Activated CD8-positive, alpha-beta memory T cell treated with anti-CD3 and anti-CD28 coated beads, Interleukin-2, amount 50 U/mL, for 24 hours (primary cell): ENCODE results near the gene ZKSCAN2.

Experiments
- DNase-seq: peaks from one replicate; pipeline ENCODE4 v3.0.0-alpha.2; 2020; ENCODE audit errors: extremely low read depth

ZKSCAN2 gene

GRCh38 chr16:25257470-25257955 is at the start of gene ZKSCAN2:
Gene ZKSCAN2, minus strand, starts transcription at chr16:25257845. Its CDS starts 718 bp downstream, at chr16:25257127.
- peak; percentile 44 for DNase-seq

DNA sequence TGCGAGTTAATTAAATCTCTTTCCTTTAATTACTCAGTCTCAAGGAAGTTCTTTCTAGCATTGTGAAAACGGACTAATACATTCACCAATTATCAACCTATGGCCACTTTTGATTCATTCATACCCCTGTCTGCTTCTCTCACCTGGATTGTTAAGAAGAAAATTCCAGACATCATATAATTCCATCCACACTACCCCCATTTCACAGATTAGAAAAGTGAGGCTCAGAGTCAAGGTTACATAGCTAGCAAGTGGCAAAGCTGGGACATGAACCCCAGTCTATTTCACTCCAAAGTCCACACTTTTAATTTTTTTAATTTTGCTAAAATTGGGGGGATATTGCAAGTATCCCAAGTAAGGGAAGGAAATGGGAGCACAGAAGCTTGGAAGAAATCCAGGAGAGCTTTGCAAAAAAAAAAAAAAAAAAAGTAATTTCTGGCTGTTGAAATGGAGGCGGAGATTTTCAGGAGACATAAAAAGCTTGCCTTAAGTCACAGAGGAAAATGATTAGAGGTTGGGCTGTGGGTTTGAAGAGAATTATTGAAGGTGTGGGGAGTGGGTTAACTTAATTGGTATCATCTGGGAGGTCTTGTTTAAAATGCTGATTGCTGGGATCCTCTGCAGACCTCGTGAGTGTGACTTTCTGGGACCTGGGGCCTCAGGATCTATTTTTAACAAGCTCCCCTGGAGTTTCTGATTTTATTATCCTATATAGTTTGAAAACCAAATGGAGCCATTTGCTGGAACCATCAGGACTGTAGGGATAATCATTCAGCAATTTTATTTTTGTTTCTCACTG is 42.3 kb upstream of the ZKSCAN2 start:
- DNase-seq = no peak

DNA sequence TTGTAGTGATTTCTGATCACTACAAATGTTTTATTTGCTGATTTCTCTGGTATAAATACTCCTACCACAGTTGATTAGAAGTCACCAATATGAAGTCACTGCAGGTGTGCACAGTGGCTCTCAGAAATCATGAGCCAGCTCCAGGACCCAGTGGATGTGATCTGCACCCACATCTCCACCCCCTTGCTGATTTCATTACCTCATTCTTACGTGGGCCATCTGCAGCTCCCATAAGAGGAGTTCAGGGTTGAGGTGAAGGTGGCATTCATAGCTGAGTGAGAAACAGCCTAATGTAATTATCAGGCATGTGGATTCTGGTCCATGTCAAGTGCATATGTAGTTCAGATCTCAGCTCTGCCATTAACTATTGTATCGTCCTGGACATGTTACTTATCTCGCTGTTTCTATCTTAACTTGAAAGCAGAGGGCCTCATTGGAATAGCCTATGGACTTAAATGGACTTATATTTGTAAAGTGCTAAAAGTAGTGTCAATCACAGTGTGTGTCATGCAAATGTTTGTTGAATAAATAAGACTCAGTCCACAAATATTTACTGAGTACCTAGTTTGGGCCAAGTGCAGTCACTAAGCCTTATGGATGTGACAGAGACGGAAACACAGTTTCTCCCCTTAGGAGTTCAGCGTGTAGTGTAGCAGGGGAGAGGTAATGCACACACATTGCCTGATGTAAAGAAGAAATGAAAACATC is 40.7 kb upstream of the ZKSCAN2 start:
- no peak for DNase-seq

DNA sequence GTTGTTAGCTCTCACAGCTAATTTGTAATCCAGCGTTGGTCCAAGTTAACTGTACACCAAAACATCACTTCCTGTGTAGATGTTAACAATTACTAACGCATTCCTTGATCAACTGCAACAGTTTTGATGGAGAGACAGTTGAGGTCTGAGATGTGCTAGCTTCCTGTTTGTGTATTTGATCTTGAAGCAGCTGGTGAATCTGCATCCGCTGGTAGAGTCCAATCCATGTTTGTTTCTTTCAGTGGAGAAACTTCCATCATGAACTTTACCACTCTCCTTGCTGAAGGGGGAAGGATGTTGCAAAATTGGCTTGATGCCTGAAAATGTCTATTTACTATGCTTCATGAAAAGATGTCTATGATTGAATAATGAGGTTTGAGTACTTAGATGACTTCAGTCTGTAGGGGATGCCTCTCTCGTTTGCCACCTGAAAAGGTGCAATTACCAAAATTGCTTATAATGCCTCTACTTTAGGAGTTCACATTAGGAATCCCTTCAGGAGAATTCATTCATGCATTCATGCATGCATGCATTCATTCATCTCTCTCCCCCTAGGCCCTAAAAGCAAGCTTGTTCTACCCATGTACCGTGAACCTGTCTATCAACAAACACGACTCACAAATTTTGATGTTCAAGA is 39.6 kb upstream of the ZKSCAN2 start:
- DNase-seq = no peak

DNA sequence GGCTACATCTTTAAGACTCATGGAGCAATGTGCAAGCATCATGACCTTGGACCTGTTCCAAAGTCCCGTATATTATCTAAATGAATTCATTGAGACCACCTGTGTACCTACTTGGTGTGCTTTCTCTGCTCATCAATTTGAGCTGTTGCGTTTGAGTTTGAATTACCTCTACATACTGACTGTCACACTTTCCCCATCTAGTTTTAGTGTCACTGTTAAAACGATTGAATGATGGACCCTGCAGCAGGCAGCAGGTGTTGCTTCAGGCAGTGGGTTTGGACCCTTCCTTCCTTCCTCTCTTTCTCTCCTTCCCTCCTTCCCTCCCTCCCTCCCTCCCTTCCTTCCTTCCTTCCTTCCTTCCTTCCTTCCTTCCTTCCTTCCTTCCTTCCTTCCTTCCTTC is 33.9 kb upstream of the ZKSCAN2 start:
- DNase-seq = no peak

- DNase-seq = no peak
Observed at GRCh38 chr16:25289466-25289865, 31.8 kb upstream of the ZKSCAN2 start.

DNA sequence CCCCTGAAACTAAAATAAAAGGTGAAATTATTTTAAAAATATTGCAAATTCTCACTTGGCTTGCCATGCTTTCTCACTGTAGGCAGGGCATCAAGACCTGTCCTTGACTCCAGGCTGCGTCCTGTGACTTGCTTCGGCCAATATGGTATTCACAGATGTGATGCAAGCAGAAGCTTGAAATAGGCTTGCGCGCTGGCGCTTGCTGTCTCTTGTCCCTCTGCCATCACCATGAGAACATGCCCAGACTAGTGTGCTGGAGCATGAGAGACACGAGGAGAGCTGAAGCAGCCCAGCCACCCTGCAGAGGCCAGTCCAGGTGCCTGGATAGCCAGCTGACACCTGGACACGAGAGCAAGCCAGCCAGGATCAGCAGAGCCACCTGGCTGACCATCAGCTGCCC is 21.8 kb upstream of the ZKSCAN2 start:
- no peak for DNase-seq

DNA sequence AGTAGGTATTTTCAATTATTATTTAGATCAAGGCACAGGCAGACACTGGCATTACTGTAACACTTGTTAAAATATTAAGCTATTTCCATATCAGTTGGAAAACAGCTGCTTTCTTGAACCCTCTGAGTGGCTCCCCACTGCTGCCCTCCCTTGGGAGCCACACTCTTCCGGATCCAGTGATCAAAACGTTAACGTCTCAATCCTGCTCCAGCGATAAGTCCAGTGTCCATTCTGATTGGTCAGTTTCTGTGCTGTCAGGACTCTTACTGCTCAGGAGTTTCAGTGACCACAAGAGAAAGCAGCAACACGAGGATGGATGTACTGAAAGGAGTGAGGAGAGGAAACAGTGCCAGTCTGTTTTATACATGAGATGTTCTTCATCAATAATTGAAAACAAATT is 13.8 kb upstream of the ZKSCAN2 start:
- no peak for DNase-seq

- DNase-seq = no peak
Observed at GRCh38 chr16:25270577-25270976, 12.9 kb upstream of the ZKSCAN2 start.

DNA sequence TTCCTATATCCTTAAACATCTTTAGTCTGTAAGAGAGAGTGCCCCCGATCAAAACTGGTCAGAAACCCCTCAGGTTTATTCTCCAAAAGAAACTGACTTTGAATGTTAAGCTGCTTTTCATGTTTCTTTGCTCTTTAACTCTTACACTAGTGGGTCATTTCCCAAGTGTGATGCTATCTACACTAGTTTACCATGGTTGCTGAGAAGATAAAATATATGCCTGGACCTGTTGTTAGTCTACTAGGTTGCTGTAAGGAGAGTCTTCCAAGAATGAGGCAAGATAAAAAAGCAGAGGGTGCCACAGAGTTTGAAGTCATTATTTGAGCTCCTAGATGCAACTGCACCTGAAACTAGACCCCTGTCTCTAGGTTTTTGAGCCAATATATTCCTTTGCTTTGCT is 12.2 kb upstream of the ZKSCAN2 start:
- DNase-seq = no peak

GRCh38 chr16:25265968-25266367 is 8.3 kb upstream of the ZKSCAN2 start:
- no peak for DNase-seq

DNA sequence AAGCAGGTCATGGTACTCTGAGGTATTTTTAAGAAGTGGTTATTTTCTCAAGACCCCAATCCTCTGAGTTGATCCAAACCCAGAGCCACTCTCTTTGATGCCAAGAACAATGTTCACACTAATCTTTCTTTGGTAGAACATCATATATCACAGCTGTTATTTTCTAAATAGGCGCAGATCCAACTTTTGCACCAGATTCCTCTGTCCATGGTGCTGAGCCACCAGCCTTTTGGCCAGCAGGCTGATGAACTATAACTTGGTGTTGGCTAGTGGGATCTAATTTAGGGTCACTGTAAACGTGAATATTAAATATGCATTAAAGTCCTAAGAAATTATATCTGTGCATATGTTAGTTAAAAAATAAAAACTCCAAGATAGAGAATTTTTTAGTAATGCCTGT is 7.0 kb upstream of the ZKSCAN2 start:
- no peak for DNase-seq

DNA sequence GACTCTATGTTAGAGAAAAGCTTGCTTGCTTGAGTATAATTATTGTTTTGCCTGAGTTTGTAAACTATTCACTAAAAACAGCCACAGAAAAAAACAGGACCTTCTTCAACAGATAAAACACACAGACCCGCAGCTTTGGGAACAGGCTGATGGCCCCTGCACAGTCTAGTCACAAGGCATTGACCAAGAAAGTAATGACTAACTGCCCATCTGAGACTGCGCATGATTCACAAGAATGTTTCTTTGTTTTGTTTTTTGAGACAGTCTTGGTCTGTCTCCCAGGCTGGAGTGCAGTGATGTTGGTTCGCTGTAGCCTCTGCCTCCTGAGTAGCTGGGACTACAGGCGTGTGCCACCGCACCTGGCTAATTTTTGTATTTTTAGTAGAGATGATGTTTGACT is 2.8 kb upstream of the ZKSCAN2 start:
- no peak for DNase-seq

- DNase-seq = no peak
Observed at GRCh38 chr16:25258861-25259179, 1.2 kb upstream of the ZKSCAN2 start.

DNA sequence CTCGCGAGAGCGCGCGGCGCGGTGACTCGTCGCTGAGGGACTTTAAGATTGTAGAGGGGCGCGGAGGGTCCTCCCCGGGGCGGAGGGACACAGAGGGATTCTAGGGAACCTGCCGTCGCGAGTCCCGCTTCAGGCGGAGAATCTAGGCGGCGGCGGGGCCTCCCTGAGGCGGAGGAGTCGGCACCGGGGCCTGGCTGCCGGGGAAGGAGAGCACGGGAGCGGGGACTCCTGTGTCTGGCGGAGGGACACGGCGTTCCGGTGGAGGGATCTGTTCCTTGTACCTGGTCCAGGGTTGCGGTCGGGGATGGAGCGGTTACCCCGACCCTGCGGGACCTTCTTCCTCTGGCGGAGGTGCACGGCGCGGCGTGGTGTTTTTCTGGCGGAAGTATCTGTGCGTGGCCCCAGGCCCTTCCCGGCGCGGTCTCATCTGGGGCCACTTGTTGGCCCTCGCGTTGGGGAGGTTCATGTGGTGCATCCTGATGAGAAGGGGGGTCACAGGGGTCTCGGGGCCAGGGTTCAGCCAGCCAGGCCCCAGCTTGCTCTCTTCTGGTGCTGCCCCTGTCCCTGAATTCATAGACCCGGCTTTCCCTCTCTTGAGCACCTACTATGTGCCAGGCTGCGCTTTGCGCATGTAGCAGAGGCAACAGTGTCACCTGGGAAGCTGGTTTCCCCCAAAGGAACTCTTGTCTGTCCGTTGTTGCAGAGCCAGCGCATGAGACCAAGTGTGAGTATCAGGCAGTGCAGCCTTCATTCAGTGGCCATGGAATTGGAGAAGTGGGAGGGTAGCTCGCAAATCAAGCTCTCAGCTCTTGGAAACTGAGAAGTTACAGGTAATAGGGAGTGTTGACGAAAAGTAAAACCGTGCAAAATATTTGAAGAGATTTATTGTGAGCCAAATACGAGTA is 563 bp upstream of the ZKSCAN2 start:
- DNase-seq = peak; percentile 59

GRCh38 chr16:25256695-25257469 is 763 bp downstream of the ZKSCAN2 start:
- no peak for DNase-seq

DNA sequence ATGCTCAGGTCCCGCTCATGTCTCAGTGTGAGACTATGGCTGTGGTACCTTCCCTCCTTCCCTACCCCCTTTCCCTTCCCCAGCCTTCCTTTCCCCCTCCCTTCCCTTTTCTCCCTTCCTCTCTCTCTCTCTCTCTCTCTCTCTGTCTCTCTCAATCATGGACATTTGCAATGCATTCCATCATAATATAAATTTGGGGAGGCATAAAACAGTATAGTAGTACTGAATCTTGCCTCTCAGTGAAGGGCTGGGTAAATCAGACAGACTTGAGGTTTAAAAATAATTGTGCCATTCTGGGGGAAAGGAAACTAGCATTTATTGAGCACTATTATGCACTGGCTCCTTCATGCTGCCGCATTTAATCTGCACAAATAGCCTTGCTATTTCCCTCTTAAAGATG is 4.3 kb downstream of the ZKSCAN2 start:
- no peak for DNase-seq

DNA sequence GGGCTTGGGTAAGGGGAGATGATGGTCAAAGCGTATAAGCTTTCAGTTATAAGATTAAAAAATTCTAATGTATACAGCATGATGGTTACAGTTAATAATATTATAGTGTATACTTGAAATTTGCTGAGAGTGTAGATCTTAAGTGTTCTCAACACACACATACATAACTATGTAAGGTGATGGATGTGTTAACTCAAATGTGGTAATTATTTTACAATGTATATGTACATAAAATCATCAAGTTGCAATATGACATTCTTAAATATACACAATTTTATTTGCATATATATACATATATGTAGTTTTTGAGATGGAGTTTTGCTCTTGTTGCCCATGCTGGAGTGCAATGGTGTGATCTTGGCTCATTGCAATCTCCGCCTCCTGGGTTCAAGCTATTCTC is 7.2 kb downstream of the ZKSCAN2 start:
- no peak for DNase-seq

GRCh38 chr16:25235991-25236390 is 21.7 kb downstream of the ZKSCAN2 start:
- DNase-seq = no peak

DNA sequence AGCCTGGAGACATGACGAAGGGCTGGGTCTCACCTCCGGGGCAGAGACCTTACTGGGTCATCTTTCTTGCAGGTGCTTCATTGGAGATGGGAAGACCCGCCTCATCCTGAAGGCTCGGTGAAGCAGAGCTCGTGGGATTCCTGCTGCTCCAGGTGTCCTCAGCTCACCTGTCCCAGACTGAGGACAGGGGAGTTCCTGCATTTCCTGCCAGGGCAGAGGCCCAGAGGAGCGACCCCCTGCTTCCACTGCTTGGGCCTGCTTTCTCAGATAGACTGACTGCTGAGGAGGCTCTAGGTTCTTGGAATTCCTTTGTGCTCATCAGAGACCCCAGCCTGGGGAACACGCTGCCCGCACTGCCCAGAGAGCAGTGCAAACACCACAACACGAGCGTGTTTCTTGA is 29.3 kb downstream of the ZKSCAN2 start:
- DNase-seq = no peak

DNA sequence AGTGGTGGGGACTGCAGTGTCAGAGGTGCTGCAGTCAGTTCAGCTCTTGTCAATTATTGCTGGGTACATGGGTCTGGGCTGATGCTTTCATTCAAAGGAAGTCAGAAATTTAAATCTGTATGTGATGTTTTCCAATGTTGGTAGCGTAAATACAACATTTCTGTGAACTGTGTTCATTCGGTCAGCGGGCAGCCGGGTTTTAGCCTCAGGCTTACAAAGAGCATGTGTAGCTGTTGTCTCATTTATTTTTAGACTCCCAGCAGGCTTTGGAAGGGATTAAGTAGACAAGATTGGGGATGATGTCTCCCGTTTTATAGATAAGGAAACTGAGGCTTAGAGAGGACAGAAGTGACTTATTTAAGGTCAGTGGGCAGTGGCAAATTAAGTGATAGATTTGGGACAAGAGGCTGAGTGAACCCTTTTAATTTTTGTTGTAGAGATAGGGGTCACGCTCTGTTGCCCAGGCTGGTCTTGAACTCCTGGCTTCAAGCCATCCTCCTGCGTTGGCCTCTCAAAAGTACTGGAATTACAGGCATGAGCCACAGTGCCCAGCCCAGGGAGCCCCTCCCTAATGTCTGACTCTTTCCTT is 32.8 kb downstream of the ZKSCAN2 start:
- no peak for DNase-seq
